GM12874 (cell line): ENCODE results near the gene CLEC16A.

ENCODE experiments used
- TF ChIP-seq, protein P1 (sequence below): IDR thresholded peaks from 2 replicates; pipeline ENCODE4 v1.5.1; 2011; ENCODE audit warnings: low read depth, mild to moderate bottlenecking, control low read depth, low read length, moderate library complexity; ENCODE audit not compliant: insufficient read depth

The CLEC16A gene

DNA sequence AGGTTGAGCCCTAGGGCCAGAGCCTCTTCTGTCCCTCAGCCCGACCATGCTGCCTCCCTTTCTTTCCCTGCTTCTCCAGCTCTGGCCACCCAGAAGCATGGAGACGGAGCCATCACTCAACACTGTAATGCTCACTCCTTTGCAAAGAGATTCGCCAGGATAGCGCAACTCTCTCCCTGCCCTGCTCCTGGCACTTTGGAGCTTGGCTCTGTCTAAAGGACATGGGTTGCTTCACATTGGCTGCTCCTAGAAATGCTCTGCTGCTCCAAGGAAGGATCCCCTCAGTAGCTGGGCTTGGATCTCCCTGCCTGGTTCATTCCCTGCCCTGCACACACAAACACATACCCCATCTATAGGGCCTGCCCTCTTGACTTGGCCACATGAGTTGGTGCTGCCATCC, 76.0 kb downstream of the CLEC16A start:
- TF ChIP-seq, protein P1, sequence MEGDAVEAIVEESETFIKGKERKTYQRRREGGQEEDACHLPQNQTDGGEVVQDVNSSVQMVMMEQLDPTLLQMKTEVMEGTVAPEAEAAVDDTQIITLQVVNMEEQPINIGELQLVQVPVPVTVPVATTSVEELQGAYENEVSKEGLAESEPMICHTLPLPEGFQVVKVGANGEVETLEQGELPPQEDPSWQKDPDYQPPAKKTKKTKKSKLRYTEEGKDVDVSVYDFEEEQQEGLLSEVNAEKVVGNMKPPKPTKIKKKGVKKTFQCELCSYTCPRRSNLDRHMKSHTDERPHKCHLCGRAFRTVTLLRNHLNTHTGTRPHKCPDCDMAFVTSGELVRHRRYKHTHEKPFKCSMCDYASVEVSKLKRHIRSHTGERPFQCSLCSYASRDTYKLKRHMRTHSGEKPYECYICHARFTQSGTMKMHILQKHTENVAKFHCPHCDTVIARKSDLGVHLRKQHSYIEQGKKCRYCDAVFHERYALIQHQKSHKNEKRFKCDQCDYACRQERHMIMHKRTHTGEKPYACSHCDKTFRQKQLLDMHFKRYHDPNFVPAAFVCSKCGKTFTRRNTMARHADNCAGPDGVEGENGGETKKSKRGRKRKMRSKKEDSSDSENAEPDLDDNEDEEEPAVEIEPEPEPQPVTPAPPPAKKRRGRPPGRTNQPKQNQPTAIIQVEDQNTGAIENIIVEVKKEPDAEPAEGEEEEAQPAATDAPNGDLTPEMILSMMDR: no peak

DNA sequence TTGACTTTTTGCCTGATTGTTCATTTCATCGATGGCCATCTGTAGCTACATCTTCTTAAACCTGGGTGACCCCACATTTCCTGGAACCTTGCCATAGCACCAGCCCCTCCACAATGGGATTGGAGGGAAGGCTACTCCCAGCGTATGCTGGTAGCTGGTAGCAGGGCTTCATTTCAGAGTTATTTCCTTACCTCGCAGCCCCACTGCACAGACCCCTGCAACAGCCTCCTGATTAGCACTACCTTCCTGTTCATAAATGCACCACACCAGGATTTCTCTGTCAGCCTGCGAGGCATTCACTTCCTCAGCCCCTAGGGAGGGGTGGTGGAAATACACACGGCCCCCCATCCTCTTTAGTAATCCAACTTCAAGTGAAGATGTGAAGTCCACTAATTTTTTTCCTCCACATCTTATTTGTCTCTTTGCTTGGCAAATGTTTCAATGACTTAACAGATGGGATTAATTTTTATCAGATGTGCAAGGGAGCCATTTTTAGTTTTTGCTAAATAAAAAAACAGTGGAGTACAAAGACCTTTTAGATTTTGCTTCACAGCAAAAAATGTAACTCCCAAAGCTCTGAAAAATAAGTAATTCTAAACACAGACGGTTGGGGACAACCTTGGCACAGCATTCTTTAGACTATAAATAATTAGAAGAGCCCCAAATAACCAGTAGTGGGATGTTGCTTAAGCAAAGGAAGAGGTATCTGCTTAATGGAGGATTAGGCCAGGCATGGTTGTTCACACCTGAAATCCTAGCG, 76.6 kb downstream of the CLEC16A start:
- TF ChIP-seq, protein P1: no peak

DNA sequence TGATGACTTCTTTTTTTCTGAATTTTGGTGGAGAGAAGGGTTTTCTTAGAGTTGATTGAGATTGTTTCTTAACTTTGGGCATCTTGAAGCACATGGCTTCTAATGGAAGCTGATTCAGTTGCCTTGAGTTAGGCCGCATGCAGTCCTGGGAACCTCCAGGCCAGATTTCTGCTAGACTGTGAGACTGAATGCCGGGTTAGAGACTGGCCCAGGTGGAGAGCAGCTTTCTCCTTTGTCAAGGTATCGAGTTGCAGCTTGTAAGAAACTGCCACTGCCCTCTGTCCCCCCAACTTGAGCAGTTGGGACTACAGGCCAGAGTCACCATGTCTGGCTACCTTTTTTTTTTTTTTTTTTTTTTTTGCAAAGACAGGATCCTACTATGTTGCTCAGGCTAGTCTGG, 77.6 kb downstream of the CLEC16A start:
- TF ChIP-seq, protein P1: no peak

DNA sequence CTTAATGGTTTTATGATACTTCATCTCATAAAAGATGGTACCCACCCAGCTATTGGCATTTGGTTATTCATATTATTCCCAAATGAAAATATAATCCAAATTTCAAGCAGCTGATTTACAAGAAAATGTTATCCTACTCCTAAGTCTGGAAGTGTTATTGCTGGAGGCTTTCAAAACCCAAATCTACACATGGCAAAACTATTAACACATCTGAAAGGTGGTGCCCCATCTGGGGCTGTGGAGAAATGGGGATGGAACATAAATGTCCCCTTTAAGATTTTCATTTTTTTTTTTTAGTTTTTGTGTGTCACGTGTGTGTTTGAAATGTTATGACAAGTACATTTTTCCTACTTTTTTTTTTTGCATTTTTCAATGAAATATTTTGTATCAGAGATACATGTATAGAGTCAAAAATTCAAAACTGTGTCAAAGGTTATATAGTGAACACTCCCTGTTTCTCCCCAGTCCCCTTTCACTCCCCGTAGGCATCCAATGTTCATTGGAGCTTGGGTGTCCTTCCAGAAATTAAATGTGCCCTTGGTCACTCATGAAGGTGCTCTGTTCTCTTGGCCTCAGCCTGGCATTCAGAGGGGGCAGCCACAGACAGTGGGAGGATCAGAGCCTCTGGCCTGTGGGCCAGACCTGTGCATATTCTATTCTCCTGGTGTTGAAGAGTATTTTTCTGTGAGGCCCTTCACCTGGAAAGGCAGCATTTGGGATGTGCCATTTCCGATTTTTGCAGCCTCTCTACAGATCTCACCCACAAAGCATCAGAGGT, 79.1 kb downstream of the CLEC16A start:
- TF ChIP-seq, protein P1: no peak

DNA sequence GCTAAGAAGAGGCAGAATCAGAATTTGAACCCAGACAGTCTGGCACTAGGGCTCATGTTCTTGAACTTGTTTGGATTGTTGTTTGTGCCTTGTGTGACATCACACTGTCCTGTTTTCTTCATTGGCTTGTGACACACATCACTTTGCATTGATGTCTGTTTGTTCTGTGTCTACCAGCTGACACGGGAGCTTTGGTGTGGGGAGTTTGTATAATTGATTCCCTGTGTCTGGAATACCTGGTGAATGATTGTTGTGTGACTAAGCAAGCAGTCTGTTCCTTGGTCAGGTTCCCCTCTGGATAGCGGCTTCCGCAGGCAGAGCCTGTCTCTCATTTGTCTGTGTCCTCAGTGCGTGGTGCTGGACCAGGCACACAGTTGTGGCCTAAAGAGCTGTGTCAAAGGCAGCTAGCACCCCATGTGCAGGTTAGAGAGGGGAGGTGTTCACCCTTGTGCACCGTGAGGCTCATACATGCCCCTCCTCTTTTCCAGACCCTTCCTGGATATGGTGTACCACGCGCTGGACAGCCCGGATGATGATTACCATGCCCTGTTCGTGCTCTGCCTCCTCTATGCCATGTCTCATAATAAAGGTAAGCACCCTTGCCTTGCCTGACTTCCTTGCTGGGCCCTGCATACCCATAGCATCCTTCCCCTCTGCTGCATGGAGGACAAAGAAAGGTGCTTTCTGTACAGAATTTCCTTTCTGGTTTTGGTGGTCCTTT, 80.1 kb downstream of the CLEC16A start:
- TF ChIP-seq, protein P1: no peak

DNA sequence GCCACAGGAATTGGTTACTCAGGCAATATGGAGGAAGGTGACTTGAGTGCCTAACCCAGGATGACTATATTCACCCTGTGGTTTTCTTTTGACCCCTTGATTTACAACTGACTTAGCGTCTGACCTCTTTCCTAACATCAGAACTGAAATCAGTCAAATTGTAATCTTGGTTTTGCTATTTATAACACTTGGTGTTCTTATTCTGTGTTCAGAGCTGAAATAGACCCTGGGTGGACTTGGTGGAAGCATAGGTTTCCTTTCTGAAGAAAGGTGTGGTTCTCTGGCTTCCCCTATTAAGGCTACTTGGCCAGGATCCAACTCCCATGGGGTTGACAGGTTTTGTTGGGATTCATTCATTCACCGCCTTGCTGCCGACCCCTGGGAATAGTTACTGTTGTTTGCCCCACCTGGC, 80.8 kb downstream of the CLEC16A start:
- TF ChIP-seq, protein P1: no peak

DNA sequence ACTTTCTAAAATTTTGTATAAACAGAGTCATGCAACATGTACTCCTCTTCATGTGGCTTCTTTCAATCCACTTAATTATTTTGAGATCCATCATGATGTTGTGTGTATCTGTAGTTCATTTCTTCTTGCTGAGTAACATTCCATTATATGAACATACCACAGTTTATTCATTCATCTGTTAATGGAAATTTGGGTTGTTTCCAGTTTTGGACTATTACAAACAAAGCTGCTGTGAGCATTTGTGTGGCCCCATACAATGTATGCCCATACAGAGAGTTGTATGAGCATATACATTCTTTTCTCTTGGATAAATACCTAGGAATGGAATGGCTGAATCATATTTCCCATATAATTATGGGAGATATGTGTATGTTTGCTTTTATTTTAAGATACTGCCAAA, 85.6 kb downstream of the CLEC16A start:
- TF ChIP-seq, protein P1: no peak
